NCI-H1092 (cell line): ENCODE data around the gene SCN2B.

Source experiments
- DNase-seq: peaks from one replicate; lab custom pipeline; 2025; lab: John Stamatoyannopoulos, UW

The SCN2B gene

DNA sequence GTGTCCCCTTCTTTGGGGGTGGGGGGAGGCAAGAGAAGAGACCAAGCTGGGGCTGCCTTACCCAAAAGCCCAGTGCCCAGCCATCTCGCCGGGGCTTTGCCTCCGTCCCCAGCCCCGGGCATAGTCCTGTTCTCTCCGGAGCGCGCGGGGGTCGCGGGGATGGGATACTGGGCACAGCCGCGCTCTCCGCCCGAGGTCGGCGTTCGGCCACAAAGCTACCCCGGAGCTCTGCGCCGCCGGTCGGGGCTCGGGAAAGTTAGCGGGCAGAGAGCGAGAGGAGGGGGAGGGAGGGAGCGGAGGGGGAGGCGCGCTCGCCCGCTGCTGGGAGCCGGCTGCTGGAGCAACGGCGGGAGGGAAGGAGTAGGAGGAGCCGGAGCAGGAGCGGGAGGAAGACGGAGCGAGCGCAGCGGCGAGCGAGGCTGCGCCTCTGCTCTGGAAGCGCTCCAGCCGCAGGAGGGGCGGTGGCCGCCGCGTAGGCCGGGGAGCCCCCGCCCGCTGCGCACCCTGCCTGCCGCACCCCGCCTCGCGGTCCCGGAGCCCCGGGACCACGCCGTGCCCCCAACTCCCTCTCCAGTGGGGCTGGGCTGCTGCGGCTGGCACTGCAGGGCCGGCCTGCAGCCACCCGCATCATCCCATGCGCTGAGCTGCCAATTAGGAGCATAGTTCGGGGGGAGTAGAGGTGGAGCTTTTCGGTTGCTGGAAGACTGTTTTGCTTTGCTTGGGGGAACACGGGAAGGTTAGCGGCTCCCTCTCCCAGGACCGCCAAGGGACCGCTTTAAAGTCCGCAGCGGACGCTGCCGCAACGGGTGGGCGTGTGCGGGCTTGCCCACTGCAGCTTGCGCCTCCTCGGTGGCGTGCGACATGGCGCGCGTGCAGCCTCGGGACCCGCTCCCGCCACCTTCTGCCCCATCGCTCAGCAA, 23.6 kb downstream of the SCN2B start, which contains the start of gene SCN4B:
TSS of gene SCN4B (minus strand) at position 272 of the 920 bp plus-strand sequence. CDS start at position 122, 150 bp downstream.
- DNase-seq: no peak

DNA sequence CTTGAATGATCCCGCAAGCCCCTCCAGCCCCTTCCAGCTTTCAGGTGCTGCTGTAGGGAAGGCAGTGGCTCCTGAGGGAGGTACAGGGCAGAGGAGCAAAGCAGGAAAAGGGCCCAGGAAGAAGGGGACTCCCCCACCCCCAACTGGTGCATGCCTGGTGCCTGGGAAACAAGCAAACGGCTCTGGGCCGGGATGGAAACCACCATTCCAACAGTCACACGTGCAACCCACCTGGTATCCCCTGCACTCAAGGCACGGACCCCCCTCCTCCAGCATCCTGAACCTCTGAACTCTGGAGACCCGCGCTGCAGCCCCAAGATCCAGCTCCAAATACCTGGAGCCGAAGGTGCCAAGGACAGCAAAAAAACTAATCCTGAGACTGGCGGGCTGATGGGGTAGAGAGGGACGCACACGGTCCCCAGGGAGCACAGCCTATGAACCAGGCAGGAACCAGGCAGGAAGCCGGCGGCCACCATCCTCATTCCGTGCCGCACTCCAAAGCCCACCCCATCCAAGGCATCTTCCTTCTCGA, 24.4 kb downstream of the SCN2B start:
- DNase-seq: no peak

GRCh38 chr11:118151431-118151830, 25.0 kb downstream of the SCN2B start:
- DNase-seq: no peak

GRCh38 chr11:118149493-118149892, 26.9 kb downstream of the SCN2B start:
- no peak for DNase-seq

GRCh38 chr11:118148856-118149255, 27.6 kb downstream of the SCN2B start:
- no peak for DNase-seq

DNA sequence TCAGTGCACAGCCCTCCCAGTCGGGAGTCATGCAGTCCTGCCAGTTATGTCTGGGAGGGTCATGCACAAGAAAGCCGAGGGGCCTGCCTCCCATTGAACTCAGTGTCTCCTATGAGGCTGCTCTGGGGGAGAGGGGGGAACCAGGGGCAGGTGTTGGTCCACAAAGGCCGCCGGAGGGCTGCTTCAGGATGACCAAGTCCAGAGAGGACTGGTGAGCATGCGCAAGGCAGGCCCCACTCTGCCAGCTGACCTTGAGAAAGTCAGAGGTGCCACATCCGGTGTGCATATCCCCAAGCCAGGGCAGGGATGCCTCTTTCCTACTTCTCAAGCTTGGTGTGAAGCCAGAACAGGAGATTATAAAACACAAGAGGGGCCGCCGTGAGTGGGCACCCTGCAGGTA, 28.2 kb downstream of the SCN2B start:
- no peak for DNase-seq

DNA sequence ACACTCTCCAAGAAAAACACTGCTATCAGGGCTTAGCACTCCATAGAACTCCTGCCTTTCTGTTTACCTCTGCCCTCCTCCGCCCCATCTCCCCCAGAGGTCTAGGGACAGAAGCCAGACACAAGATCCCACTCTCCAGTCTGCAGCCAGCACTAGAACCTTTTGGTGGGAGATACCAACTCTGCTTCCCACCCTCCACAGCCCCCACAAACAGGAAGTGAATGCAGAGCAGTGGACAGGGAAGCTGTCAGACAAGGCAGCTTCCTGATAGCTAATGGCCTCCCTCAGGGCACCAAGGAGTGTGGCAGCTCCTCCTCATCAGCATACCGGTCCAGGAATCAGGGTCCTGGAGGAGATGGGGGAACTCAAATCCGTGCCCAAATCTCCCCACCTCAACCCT, 28.9 kb downstream of the SCN2B start:
- no peak for DNase-seq

- no peak for DNase-seq
Observed at GRCh38 chr11:118146554-118146953, 29.9 kb downstream of the SCN2B start.

DNA sequence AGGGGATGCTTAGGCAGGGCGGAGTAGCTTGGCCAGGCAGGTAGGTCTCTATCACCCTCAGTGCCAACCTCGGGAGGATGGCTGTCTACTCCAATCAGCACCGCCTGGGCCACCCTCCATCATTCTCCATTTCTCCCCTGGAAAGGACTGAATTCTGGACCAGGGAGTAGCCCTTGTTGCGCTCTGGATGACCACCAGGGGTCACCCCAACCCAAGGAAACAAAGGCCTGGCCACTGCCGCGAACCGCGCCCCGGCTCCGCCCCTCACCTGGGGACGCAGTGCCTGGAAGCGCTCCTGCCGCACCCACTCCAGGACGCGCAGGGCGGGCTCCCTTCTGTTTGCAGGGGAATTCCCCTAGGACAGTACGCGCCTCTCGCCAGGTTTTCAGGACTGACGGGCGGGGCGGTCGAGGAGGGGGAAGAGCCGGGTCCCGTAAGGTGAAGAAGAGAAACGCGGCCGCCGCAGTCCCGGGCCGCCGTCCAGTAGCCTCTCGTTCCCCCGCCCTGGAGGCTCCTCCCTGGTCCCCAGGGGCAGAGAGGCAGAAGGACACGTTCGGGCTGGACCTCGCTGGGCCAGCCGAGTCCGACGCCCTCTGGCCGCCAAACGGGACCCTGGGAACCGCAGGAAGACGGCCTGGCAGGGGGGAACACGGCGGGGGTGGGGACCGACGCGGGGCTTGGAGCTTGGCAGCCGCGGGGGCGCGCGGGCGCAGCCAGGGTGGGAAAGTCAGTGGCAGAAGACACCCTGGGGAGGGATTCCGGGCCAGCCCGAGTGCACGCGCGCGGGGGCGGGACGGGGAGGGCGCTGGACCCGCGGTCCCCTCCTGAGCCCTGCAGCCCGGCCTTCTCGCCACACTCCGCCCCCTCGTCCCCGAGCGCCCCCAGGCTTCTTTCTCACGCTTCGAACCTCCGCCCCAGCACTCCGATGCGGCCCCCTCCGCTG, 30.9 kb downstream of the SCN2B start:
- peak; percentile 57 for DNase-seq

DNA sequence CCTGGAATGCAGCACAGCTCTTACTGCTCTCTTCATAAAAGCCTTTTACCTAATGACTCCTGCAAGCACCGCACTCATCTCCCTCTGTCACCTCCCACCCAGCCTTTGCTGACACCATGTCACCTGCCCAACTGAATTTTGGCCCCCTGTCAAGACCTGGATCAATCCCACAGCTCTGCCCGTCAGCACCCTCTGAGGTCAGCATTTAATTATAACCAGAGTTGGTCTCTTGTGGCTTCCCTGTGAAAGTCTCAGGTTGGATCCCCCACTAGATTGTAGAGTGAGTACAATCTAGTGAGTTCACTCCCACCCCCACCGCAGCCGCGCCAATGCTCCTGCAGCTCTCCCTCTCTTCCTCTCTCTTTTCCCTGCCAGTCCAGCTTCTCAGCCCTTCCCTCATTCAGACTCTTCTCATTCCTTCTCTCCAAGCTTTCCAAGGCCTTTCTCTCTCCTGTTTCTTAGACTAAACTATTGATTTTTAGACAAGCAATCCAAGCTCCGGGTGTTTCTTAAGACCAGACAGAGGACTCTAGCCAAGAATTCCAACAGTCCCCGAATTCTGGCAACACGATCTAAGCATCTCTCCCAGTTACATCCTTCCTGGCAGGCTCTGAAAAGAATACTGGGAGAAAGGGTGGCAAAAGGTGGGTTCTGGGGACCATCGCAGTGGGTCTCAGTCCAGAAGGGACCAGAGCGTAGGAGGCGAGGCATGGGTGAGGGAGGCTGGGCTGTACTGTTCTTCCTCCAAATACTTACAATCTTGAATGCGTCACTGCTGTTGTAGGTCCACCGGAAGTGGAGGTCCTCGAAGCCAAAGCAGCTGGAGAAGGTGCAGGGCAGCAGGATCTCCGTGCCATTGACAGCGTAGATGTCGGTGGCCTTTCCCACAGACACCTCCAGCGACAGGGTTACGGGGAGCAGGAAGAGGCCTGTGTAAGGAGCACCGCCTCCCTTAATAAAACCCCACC, 31.9 kb downstream of the SCN2B start:
- no peak for DNase-seq

- no peak for DNase-seq
Observed at GRCh38 chr11:118143661-118144185, 32.7 kb downstream of the SCN2B start.

GRCh38 chr11:118142809-118143208, 33.6 kb downstream of the SCN2B start:
- no peak for DNase-seq

DNA sequence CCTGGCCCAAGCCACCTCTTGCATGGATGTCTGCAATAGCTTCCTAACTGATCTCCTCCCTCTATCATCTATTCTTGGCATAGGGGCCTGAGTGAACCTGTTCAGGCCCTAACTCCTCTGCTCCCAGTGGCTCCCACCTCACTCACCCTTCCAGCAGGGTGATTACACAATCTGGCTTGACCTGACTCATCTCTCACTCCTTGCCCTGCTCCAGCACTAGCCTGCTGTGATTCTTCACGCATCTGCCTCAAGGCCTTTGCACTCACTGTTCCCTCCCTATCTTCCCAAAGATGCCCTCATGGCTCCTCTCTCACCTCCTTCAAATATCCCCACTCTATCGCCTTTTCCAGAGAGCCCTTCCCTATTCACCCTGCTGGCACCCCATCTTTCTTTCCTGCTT, 34.4 kb downstream of the SCN2B start:
- DNase-seq: no peak

- no peak for DNase-seq
Observed at GRCh38 chr11:118139578-118139977, 36.9 kb downstream of the SCN2B start.

- DNase-seq: no peak
Observed at GRCh38 chr11:118138839-118139420, 37.5 kb downstream of the SCN2B start.

DNA sequence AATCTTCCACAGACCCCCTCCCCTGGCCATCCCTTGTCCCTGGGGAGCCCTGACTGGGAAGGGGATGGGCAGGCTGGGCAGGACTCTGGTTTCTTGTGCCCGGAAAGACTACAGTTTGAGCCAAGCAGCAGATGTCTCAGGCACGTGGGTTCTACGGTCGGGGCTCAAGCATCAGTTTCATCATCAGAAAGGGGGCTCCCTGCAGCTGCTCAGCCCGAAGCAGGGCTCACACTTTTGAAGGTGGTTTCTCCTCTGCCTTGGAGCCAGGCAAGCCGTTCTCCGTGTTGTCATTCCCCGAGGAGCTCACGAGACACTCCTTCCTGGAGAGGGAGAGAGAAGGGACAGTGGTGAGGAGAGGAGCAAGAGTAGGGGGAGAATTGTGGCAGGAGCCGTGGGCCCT, 39.6 kb downstream of the SCN2B start:
- DNase-seq: no peak

- no peak for DNase-seq
Observed at GRCh38 chr11:118136341-118136740, 40.1 kb downstream of the SCN2B start.

- no peak for DNase-seq
Observed at GRCh38 chr11:118135796-118136165, 40.7 kb downstream of the SCN2B start.

- no peak for DNase-seq
Observed at GRCh38 chr11:118135051-118135795, 41.2 kb downstream of the SCN2B start.

DNA sequence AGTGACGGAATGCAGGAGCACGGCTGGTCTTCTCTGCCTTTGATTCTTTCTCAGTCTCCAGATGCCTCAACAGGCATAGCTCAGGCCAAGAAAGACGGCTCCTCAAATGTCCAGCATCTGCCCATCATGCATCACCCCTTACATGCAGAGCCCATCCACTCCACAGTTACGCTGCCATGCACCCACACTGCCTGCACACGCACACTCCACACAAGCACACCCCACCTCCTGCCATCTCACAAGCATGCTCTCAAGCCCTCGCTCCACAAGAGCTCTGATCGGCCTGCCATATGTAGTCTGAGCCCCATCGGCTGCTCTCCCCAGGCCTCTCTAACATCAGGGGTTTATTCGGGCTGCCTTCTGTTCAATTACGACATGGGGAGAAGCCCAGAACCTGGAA, 42.6 kb downstream of the SCN2B start:
- no peak for DNase-seq
